8988T (cell line): Measurements from ENCODE around the gene LCE7A.

Experiments
- DNase-seq: peaks from one replicate; pipeline ENCODE4 v3.0.0; 2011

The LCE7A gene

DNA sequence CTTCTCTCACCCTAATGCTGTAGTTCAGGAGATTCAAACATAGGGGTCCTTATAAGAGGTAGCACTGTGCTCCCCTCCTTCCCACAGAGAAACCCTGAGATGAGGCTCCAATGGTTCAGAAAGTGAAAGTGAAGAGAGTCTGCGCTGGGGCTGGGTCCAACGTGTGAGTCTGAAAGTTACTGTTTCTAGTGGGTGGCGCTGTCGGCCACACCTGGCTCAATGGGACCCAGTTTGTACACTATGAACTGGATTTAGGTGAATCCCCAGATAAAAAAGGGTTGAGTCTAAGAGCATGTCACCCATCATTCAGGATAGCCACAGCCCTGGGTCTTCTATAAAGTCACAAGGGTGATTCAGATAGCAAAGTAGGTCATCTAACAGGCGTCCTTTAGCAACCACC, 21.1 kb downstream of the LCE7A start:
- DNase-seq: no peak

DNA sequence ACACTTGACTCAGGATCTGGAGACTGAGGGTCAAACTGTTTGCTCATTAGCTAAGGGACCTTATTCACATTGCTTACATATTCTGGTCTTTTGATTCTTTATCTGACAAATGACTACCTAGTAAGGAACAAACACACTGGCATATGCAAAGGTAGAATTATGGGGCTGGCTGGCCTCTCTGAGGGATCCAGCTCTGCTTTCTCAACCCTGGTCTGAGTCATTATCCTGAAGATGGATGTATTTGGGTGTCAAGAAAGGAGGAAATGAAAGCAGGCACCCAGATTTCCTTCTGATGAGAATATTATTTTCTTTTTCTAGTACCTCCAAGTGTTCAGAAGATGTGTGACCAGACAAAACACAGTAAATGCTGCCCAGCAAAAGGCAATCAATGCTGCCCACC, 24.3 kb downstream of the LCE7A start:
- DNase-seq: no peak

- DNase-seq: no peak
These were observed 24.7 kb downstream of the LCE7A start for GRCh38 chr1:152884506-152884905.

- no peak for DNase-seq
These were observed 25.3 kb downstream of the LCE7A start for GRCh38 chr1:152884966-152885624.

GRCh38 chr1:152886085-152886484, 26.3 kb downstream of the LCE7A start:
- DNase-seq: no peak

DNA sequence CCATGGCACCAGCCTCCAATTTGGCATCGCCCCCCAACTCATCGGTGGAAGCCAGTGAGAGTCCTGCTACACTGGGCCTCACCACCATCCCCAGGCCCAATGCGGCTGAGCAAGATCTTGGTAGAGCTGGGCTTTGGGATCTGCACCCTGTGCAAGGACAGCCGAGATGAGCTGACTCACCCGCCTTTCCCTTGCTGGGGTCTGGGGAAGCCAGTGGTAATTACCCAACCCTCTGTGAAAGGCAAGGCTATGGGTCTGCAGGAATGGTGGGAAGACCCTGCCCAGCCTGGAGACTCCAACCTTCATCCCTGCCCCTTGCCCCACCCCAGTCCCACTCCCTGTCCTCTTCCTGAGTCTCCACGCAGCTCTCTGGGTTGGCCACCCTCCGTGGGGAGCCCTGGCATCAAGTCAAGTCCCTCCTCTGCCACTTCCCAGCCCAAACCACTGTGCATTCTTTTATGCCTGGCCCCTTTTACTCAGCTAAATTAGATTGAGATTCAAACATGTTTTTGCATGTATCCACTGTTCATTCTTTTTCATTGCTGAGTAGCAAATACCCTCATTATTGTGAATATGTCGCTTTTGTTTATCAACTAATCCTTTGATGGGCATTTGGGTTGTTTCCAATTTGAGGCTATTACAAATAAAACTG, 27.1 kb downstream of the LCE7A start:
- no peak for DNase-seq

DNA sequence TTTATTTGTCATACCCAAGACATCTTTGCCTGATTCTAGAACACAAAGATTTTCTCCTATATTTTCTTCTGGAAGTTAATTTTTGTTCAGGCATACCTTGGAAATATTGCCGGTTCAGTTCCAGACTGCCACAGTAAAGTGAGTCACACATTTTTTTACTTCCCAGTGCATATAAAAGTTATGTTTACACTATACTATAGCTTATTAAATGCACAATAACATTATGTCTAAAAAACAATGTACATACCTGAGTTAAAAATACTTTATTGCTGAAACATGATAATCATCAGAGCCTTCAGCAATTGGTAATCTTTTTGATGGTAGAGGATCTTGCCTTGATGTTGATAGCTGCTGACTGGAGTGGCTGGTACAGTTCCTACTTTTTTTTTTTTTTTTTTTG, 28.3 kb downstream of the LCE7A start:
- DNase-seq: no peak

- DNase-seq: no peak
These were observed 39.2 kb downstream of the LCE7A start for GRCh38 chr1:152899027-152899426.

DNA sequence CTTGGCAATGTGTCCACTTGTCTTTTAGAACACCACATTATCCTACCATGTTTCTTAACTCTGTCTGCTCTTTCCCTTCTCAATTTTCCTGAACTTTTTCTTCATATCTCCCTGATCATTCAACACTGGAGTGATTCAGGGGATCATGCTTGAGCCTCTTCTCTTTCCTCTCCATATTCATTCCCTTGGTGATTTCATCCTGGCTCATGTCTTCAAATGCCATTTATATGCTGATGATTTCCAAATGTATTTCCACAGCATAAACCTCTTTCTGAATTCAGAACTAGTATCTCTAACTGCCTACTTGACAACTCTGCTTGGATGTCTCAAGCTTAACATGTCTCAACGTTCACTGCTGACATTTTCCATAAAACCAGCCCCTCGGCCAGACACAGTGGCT, 40.1 kb downstream of the LCE7A start:
- no peak for DNase-seq

DNA sequence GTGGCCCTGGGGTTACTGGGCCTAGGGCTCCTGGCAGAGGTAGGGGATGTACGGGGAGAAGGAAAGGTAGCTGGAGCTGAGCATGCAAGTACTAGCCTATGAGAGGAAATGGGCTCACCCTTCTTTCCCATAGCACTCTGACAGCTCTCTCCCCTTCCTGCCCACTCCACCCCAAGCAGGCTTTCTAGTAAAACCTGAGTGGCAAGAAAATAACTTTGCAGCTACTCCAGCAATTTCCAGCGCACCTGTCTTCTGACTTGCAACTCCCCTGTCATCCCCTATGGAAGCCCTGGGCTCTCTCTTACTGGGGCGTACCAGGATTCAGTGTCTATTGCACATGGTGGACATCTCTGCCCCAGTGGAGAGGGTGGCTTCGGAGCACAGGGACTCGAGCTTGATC, 41.8 kb downstream of the LCE7A start:
- DNase-seq: no peak

DNA sequence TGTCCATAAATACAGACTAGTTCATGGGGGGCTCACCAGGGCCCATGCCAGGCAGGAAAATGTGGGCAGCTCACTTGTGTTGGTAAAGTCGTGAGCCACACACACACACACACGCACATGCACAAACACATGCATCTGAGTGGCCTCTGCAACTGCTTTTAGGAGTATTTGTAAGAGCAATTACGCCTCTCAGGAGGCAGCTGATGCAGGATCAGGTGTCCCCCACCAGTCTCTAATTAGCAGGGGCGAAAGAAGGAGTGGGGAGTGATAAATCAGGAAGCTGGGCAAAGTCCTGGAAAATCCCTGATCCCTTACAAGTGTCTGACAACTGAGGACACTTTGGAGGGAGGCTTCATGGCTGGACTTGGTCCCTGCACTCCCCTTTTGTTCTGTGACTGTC, 42.8 kb downstream of the LCE7A start:
- DNase-seq: no peak

DNA sequence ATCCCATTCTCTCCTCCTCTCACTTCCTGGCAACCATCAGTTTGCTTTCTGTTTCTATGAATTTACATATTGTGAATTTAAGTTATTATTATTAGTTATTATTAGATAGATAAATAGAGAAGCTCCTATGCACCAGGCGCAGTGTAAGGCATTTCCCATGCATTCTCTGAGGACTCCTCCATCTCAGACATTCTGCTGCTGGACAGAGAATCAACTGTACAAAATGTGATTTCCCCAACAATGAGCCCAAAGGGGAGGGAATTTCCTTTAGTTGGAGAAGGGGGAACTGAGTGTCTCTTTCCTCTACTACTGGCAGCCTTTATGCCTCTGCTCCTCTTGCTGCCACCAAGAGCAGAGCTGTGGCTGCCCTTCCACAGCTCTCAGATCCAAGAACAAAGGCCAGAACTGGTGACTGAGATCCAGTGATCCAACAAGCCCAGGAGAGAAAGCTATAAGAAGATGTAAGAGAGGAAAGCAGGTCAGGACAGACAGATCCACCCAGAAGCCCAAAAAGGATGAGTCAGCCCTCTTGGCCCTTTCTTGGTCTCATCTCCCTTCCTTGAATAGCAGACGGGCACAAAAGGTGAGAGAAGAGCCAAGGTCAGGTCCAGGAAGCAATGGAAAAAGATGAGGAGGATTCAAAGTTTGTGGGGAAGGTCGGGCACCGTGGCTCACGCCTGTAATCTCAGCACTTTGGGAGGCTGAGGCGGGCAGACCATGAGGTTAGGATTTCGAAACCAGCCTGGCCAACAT, 45.1 kb downstream of the LCE7A start:
- no peak for DNase-seq

DNA sequence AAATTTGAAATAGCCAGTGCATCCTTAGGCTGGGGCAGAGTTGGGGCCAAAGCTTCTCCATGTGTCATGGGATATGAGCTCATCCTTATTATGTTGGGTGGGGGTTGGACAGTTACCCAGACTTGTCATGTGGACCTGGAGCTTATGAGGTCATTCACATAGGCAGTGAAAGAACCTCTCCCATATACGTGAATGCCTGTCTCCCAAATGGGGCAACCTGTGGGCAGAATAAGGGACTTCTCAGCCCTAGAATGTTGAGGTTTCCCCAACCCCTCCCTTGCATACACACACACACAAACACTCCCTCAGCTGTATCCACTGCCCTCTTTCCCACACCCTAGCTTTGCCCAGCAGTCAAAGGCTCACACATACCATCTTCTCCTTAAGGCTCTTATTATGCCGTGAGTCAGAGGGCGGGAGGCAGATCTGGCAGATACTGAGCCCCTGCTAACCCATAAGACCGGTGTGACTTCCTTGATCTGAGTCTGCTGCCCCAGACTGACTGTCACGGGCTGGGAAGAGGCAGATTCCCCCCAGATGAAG, 46.3 kb downstream of the LCE7A start:
- DNase-seq: no peak

DNA sequence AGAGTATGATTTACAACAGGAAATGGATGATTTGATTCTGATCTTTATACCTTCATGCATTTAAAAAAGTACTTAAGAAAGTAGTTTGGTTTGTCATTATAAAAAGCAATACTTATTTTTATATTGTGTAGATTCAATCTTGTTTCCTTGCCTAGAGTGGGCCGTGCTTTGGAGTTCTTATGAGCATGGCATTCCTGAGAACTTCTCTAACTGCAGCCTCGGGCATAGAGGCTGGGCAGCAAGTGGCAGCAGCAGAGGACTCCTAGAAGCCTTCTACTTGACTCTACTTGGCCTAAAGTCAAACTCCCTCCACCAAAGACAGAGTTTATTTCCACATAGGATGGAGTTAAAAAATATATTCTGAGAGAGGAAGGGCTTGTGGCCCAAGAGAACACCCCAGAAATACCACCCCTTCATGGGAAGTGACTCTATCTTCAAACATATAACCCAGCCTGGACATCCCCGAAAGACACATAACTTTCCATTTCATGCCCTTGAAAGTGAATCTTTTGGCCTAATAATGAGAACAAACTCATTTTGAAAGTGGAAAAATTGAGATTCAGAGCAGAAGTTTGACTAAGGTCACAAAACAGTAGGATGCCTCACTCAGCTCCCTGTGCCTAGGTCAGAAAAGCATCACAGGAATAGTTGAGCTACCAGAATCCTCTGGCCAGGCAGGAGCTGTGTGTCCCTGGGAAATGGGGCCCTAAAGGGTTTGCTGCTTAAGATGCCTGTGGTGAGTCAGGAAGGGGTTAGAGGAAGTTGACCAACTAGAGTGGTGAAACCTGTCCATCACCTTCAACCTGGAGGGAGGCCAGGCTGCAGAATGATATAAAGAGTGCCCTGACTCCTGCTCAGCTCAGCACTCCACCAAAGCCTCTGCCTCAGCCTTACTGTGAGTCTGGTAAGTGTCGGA, 48.1 kb downstream of the LCE7A start, which contains the start of gene IVL:
Gene IVL, plus strand, starts transcription at position 861 of the 916 bp plus-strand sequence. CDS start 1,252 bp downstream, outside the sequence.
- DNase-seq: no peak

DNA sequence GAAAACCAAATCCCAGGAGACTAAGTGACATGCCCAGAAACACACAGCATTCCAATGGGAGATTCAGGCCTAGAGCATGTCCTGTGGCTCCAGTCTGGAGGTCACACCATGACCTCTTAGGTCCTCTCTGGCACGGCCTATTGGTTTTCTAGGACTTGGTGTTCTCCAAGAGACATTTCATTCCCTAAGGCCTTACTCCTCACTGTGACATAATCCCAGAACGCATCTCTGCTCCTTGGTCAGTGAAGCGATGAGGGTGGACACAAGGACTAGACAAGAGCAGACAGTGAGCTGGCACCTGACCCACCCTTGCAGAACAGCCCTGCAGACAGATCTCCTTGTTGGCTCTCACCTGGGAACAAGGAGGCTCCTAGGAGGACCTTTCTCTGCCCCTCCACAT, 49.4 kb downstream of the LCE7A start:
- no peak for DNase-seq
